ENCODE results near the gene SYT1.

SYT1 gene

DNA sequence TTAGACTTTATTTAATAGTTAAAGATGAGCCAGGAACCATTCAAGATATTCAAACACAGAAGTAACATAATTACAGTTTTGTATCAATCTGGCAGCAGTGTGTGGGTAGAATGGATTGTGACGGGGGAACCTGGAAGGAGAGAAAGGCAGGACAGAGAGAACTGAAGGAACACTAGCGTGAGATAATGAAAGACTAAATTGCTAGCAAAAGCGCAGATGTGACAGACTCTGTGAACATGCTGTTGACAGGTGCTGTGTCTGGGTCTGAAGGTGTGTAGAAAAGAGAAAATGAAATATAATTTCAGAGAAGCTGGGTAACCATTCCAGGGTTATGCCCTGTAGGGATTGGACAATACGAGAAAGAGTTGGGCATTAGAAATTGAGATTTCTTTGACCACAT, 372.3 kb downstream of the SYT1 start:
- no peak for DNase-seq

DNA sequence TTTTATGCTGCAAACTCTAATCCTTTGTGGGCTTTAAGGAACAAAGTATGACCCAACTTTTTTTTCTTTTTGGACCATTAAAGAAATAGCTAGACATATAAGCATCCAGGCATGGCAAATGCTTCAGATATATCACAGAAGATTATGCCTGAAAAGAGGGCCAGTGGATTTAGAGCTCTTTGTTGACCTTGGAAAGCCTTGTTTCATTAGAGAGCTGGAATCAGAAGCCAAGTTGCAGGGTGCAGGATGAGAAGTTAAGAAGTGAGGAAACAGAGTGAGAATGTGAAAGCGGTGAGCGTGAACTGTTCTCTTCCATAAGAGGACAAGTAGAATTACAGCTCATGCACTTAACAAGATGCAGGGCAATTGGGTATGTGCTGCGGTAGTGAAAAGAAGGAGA, 373.7 kb downstream of the SYT1 start:
- no peak for DNase-seq

DNA sequence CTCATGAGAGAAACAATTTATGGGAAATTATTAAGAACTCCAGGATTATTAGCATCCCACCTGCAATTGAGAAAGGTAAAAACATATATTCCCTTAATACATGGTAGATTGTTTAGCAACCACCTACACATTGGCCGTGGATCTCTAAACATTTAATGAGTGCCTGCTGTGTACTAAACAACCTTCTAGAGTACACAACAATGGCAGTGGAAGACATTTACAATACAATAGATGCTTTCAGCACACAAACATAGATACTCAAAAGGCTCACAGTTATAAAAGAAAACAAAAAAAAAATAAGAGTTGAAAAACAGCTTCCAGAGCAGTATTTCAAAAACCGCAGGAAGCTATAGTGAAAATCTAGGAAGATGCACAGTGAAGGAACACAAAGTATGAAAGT, 382.9 kb downstream of the SYT1 start:
- DNase-seq, result no peak

DNA sequence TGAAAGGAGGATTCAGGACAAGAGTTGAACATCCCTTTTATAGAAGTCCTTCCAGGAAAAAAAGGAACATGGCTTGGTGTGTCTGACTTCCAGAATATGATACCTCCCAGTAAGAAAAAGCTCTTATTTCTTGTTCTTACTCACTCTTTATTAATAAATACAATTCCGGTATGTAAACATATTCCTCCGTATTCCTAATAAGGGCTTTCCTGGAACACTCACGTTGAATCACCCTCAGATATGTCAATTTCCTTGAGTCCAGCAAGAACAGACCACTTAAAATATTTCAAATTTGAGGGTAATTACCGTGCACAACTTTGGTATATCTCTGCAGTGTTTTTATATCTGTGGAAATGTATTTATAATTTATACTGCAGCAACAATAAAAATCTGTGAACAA, 385.6 kb downstream of the SYT1 start:
- no peak for DNase-seq

DNA sequence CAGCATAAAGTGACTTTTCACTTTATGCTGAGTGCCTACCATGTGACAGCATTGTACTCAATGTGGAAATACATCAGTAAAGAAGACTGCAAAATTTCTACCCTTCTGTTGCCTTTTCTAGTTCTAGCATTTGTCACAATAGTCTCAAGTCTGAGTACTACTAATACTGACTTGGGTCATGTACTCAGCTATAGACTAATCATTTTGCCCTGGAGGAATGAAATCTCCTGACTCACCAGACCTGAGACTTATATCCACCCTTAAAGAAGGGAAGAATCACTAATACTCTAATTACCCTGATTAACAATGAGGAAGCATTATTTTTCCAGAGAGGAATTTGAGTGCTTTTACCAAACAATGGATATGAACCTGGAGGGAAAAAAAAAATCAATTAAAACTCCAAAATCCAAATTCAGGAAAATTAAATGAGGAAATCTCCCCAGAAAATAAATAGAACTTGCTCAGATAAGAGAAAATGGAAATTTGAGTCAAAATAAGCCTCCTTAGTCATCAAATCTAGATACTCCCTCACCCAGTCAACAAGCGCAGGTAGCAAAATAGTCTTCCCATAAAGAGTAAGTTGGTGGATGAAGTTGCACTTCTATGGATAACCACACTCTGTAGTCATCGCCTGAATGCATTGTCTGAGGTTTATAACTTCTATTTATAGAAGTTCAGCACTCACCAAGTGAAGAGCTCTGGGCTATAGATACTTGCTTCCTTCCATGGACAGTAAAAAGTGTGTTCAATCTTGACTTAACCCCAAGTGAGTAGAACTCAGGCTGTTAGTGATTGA, 386.6 kb downstream of the SYT1 start:
- DNase-seq, result no peak

DNA sequence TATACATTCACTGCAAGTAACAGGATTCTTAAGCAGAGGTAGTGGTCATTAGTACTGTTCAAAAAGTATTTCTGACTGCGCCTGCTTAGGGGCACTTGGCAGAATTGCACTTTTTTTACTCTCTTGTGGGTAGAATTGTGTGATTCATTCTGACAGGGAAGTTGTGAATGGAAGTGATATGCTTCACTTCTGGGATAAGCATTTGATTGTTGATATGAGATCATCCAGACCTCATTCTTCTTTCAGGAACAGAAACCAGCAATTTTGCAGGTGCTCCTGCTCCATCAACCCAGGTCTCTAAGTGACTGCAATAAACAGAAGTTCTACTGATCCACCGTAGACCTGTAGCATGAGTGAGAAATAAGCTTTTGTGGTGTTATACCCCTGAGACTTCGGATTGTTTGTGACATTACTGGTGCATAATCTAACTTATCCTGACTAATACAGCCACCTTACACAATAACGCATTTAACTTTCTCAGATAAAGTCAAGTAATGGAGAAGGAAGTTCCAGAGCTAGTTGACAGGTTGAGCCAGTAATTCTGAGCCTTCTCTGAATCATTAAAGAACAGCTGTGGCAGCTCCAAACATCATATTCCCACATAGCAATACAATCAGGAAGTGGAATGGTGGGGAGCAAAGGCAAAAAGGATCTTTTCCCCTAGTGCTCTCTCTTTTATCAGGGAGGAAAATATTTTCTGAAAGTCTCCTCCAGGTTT, 387.9 kb downstream of the SYT1 start:
- no peak for DNase-seq

DNA sequence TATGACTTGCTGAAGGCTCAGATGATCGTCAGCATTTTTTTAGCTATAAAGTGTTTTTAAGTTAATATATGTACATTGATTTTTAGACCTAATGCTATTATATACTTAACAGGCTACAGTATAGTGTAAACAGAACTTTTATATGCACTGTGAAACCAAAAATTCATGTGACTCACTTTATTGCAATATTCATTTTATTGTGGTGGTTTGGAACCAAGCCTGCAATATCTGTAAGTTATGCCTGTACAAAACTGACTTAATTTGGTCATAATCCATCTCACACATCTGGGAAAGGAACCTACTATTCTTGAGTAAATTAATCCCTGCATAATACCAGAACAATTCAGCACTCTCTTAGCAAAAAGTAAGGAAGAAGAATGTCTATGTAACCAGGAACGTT, 390.7 kb downstream of the SYT1 start:
- no peak for DNase-seq

DNA sequence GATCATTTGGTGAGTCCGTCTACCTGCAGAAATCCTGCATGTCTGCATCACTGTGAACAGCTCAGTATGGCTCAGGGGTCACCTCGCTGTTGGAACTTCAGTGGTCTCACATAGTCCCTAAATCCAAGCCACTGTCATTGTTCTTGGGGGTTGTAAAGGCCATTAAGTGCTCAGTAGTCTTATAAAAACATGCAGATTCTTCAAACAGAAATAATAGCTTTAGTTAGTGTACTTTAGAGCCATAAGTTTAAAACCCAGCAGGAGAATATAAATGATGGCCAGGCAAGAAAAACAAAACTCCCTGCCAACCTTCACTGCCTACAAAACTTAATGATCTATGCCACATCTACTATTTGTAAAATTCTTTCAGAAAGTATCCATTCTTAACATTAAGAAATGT, 396.3 kb downstream of the SYT1 start:
- DNase-seq, result no peak

DNA sequence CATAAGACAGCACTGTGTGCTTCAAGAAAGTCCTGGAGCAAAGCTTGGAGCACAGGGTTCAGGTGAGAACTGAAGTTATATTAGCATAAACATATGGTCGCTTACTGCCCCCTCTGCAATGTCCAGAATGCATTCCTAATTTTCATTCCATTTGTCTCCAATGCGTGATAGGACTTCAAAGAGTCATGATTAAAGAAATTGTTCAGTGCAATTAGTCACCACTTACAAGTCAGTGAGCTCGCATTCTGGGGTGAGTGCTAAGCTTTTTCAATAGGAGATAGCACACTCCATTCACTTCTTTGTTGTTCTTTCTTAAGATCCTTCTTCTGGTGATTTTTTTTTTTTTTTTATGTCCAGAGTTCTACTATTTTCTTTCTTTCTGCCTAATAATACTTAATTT, 398.4 kb downstream of the SYT1 start:
- DNase-seq, result no peak

DNA sequence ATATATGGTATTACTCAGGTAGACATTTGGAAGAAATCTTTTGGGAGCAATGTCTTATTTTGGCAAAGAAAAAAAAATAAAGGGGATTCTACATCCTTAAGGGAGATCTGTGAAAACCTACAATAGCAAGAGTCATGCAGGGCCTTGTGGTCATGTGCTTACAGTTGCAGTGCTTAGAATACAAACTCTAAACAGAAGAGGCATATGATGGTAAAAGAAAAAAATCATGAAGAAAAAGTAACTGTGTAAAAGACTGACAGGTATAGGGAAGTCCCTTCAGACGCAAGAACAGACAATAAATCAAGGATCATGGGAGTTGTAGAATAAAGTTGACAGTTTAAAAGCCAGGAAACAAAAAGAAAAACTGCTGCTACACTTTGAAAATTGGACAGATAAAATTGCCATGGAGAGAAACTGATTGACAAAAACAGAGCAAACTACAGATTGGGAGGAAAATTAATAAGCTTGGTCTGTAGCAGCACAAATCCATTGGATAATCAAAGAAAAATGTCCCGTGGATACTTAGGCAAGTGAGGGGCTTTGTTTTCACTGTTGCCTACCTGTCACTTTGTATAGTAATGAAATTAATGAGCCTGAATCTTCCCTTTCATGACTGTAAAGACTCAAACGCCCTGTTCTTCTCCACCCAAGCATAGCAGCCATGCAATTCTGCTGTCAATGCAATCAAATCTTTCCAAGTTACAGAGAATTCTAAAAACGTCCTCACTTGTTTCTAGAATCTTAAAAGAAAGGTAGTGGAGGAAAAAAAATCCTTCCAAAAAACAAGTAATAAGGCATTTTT, 402.0 kb downstream of the SYT1 start:
- DNase-seq, result no peak

DNA sequence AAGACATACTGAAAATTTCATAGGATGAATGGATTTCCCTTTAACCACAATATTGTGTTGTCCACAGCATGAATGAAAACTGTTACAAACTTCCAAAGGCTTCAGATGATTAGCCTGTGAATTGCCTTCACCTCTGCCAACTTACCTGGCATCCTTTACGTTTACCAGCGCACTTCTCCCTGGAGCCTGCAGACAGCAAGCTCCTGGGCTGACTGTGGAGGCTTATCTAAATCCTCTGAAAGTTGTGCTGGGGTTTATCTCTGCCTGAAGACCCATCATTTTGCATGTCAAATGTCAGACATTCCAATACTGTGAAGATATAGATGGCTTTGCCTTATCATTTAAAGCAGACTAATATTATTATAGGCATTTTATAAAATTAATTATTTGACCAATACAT, 403.0 kb downstream of the SYT1 start:
- no peak for DNase-seq

DNA sequence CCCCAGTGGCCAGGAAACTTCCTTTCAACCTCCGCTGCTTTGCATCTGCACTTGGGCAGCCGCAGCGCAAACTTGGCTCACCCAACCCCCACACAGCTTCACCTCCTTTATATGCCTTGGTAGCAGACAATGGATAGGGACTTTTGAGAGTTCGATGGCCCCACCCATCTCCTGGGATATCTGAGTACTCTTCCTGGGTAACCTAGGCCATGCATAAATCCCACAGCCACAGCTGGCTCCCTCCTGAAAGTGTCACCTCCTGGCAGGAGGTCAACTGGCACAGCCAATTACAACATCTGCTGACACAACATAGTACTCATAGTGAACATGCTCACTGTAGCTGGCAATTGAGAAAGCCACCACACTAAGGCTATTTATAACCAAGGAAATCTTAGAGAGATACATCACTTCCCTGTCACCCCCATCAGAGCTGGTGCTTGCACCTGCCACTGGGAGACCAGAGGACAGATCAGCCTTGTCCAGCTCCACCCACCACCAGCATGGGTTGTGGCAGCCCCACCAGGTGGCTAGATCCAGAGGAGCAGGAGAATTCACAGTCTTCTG, 410.0 kb downstream of the SYT1 start:
- no peak for DNase-seq

DNA sequence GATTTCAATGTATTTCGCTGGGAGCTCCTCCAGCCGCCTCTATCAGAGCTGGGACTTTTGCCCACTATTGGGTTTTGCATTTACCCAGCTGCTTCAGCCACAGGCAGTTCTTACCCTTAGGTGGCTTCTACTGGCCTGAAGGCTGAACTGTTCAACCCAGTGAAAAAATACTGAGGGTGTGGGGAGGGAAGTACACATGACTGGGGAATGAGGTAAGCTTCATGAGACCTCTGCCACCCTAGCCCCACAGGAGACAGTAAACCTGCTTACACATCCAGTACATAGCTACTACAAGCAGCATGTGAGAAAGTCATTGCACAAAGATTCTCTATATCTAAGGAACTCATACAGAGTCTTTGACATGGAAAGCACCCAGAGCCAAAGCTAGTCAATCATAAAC, 411.1 kb downstream of the SYT1 start:
- no peak for DNase-seq

DNA sequence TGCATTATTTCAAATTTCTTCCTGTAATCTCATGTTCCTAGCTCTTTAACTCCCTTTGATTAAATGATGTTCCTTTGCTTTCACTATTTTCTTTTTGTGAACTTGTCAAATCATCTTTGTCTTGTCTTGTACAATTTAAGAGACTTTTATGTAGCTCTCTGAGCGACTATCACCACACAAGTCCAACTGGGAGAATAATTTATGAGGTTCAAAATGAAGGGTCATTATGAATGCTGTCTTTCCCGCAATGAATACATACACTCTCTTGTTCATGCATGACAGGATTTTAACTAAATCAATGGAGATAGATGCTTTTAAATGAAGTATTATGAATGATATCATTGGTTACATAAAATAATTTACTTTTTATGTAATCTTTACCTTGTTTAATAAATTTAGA, 418.8 kb downstream of the SYT1 start:
- DNase-seq, result no peak

DNA sequence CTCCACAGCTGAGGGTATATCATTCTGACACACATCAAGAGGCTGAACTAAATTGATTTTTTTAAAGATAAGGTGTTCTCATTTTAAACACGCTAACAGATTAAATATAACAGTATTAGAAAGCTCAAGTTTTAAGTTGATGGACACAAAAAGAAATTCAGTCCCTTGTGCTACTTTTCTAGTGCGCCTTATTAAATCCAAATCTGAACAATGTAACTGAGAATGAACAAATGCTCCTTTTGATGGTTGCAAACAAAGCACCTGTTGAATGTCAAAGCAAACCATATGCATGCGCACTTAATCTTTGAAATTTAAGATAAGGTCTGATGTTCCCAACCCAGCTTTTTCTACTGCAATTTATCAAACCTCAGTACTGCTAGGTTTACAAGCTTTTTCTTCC, 424.3 kb downstream of the SYT1 start:
- DNase-seq, result no peak

DNA sequence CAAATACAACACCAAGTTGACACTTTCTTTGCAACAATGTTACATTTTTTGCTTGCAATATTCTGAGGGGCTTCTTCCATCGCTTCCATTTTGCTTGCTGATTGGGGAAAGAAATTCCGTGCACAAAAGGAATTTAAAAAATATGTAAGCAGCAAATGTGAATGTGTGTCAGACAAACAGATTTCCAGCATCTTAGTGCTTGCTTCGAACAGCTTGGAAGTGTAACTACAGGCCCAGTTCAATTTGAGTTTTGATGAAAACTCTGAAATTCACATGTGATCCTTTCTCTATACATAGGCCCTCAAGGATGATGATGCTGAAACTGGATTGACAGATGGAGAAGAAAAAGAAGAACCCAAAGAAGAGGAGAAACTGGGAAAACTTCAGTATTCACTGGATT, 427.1 kb downstream of the SYT1 start:
- no peak for DNase-seq

DNA sequence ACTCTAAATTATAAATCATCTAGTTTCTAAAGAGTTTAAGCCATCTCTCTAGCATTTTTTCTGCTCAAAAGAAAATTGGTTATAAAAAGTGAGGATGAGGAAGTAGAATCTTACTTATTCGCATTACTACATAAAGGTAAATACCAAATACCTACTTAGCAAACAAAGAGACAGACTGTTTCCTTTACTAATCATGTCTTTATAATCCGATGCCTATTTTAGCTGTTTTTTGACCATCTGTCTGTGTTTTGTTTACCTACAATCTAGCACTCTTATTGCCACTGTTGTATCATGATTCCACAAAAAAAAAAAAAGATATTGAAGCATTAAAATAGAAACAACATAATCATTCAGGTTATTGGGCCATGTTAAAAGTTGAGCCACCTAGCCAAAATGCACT, 430.0 kb downstream of the SYT1 start:
- no peak for DNase-seq

DNA sequence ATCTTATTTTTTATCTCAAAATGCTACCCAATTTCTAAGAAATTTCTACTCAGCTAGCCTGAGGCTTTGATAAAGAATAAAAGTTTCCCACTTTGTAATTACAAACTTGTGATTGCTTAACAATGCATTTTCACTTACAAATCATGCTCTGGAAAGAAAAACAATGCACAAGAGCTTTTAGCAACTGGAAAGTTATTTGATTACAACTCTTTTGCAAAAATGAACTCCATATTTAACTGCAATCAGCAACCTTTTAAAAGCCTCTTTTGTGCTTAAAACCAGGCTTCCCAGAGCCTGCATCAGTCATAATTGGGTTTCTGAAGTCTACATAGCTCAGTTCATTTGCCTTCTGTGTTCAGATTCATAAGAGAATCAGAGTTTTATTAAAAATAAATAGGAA, 431.0 kb downstream of the SYT1 start:
- DNase-seq, result no peak

DNA sequence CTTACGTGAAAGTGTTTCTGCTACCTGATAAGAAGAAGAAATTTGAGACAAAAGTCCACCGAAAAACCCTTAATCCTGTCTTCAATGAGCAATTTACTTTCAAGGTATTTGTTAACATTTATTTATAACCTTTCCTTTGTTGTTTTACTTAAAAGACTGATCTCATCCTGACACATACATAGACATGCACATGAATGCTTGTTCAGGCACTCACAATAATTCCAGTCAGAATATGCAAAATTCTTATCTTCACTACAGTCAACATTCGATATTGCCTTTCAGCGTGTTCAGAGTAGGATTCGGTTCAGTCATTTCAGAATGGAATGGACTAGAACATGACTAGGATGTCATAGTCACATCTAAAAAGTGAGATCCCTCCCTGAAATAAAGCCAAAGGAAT, 431.6 kb downstream of the SYT1 start:
- no peak for DNase-seq

DNA sequence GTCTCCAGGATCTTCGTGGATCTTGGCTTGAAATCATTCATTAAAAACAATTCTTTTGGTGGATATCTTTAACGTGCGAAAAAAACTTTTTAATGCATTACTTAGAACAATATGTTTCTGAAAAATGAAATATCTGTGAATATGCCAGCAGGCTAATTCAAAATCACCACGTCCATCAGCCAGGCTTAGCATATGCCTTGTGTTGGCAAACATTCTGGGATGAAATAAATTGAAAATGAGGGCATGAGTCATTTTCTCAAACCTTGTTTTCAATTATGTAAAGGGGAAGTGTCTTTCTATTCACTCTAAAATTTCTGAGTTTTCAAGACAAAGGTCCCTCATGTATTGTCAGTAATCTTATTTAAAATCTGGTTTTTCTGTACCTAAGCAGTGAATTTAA, 432.3 kb downstream of the SYT1 start:
- no peak for DNase-seq

DNA sequence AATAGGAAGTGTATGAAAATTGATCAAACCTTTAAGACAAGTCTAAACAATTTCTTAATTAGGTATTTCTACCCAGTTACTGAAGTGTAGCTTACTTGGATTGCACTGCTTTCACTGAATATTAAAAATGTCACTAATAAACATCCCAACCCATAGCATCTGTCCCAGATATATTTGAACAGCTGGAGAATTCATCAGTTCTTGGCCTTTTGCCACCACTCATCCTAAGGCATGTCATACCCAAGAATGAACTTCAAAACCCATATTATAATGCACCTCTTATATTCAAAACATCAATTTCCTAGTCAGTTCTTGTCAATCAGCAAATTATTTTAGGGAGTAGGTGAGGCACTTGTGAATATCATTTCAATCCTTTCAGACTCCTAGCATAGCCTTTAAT, 433.9 kb downstream of the SYT1 start:
- DNase-seq, result no peak

DNA sequence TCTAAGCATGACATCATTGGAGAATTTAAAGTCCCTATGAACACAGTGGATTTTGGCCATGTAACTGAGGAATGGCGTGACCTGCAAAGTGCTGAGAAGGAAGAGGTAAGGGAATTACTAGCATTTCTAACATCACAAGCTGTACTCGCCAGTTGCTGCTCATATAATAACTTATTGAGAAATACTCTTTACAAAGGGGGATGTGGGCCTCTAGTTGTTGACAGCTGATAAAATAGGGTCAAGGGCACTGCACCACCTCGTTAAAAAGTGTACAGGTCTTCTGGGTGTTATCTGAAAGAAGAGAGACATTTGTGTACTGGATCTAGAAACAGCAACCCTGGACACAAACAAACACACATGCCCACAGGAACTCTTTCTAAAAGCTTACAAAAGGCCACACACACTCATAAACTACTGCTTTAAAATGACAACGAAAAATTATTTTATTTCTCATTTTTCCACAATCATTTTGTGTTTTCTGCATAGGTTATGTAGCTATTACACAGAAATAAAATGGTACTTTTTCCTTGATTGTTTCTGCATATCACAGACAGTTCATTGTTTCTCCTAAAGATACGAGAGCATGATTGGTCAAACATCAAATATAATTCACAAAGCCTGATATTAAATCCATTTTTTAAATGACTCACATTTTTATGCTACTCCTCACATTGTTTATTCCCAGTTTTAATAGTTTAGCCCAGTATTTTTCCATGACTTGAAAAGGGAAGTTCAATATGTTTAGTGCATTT, 435.0 kb downstream of the SYT1 start:
- no peak for DNase-seq

DNA sequence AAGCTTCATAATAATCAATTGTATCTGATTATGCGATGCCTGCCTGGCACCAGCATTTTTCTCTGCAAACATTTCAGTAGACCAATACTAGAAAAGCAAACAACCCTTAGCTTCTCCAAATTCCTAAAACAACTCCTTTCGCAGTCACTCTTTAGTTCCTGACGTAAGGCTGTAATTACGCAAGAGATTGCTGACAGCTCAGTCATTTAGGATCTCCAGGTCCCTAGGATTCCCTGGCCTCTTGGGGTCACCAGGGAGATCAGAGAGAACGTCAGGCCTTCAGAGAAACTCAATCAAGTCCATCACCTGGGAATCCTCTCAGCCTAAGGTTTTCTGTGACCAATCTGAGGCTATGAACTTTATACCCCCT, 435.6 kb downstream of the SYT1 start:
- DNase-seq, result no peak
